Measurements from ENCODE around the gene NADK2. TPM values are rescaled to one million over a fixed set of nuclear protein-coding genes. Genes with fewer than 3 reads are reported as not detected.
"Not testable (repeated sequence)": the region's sequence is repeated elsewhere in the genome, so short reads cannot be mapped to it uniquely, and the experiment has no call there.

The NADK2 gene
- total RNA-seq, 1 donor from 2014 or later = 133 TPM

DNA sequence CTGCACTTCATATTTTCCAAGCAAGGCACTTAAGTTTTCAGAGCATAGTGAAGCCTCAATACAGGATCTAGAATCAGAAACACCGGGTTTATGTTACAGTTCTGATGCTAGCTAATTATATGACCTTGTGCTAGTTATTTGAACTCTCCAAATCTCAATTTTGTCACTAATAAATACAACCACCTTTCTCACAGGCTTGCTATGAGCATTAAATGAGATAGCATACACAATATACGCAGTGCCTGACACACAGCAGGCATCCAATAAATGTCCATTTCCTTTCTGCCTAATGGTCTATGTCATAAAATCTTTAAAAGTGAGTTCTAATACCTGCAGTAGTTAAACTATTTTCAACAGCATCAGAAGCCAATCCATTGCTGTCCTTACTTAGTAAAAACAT is 32.9 kb downstream of the NADK2 start:
- DNase-seq (ENCODE audit: low spot score) = no peak

GRCh38 chr5:36206913-36207312 is 34.8 kb downstream of the NADK2 start:
- DNase-seq (ENCODE audit: low spot score) = peak; percentile 17

DNA sequence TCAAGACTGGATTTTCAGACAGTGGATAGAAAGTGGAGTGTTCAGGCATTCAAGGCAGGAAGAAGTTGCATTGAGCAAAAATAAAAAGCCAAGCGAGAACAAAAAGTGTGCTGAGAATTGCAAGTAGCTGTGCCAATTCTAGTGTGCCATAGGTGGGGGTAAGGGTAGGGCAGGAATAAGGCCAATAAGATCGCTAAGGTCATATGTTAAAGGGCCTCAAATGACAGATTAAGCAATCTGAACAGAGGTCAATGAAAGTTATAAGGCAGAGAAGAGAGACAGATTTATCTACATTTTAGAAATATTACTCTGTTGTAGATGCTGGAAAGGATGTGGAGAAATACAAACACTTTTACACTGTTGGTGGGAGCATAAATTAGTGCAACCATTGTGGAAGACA is 36.4 kb downstream of the NADK2 start:
- DNase-seq (ENCODE audit: low spot score) = no peak

DNA sequence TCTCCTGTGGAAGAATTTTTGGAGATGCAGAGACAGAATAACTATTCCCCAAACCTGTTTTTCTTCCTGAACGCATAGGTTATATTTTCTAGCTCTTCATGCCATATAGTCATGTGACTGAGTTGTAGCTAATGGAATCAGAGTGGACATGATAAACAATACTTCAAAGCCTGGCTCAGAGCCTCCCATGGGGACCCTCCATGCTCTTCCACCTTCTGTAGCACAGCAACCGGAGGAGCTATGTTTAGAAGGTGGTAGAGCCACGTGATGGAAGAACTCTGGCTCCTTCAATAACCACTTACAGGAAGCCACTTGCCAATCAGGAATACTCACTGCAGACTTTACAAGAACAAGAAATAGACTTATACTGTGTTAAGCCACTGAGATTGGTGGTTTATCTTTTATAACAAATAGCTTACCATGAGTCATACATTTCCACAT is 39.2 kb downstream of the NADK2 start:
- no peak for DNase-seq (ENCODE audit: low spot score)

GRCh38 chr5:36200513-36200912 is 41.2 kb downstream of the NADK2 start:
- no peak for DNase-seq (ENCODE audit: low spot score)

GRCh38 chr5:36199620-36200019 is 42.1 kb downstream of the NADK2 start:
- peak; percentile 64 for DNase-seq (ENCODE audit: low spot score)

DNA sequence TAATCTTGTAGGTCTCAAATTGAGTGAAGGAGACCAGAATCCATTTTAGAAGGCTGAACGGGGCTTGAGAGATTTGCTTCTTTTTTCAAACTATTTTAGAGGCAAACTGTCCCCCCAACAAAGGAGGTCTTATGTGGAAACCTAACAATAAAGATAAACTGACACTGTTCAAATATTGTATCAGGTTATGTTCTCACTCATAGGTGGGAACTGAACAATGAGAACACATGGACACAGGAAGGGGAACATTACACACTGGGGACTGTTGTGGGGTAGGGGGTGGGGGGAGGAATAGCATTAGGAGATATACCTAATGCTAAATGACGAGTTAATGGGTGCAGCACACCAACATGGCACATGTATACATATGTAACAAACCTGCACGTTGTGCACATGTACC is 42.9 kb downstream of the NADK2 start:
- not testable (repeated sequence) for DNase-seq (ENCODE audit: low spot score)

- no peak for DNase-seq (ENCODE audit: low spot score)
Observed at GRCh38 chr5:36198281-36198680, 43.4 kb downstream of the NADK2 start.

- no peak for DNase-seq (ENCODE audit: low spot score)
Observed at GRCh38 chr5:36193746-36194145, 48.0 kb downstream of the NADK2 start.

- DNase-seq (ENCODE audit: low spot score) = not testable (repeated sequence)
Observed at GRCh38 chr5:36184408-36184807, 57.3 kb downstream of the NADK2 start.

GRCh38 chr5:36181774-36182173 is 60.0 kb downstream of the NADK2 start:
- DNase-seq (ENCODE audit: low spot score) = no peak

GRCh38 chr5:36180556-36181350 is 61.0 kb downstream of the NADK2 start:
- DNase-seq (ENCODE audit: low spot score) = peak; percentile 18

- no peak for DNase-seq (ENCODE audit: low spot score)
Observed at GRCh38 chr5:36179950-36180349, 61.8 kb downstream of the NADK2 start.

DNA sequence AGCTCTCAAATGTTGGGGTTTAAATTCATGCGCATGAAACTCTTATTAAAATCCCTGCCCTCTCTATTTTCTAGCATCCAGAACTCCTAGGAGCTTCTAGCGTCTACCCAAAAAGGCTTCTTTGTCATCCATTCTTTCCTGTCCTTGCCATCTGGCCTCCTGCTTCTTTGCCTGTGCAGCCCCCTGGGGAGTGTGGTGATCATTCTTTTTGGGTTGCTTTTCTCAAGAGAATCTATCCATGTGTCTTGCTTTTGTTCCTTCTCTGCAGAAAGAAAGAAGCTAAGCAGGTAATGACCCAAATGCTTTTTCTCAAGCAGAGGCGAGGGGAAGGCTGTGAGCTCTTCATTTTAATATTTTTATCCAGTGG is 63.2 kb downstream of the NADK2 start:
- no peak for DNase-seq (ENCODE audit: low spot score)

DNA sequence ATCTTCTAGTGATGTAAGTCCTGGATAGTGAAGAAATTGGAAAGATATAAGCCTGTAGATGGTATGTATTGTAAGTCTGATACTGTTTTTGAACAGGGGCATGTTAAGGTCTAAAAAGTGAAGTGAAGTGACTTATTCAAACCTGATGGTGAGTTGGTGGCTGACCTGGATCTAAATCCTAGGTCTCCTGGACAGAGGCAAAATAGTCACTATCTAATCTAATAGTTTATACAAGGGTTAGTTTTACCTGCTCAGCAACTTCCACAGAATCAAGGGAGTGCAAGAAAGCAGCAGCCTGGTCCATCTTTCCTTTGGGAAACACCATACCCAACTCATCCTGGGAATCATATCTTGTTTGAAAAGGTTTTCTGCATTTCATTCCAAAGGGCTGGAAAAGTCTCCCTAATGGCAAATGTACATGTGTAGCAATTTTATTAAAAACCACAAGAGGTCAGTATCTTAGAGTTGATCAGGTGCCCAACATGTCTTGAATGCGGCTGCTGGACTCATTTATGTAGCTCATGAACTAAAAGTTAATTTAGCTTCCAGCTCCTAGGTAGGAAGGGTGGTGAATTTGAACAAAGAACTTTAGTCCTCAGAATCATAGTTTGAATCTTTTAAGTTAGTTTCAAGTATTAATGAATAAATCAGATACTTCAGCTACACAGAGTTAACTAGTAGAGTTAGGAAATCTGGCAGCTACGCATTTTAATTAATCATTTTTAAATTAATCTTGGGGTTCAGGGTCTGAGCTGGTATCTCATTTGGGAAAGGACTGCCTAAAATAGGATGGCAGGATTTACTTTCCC is 63.8 kb downstream of the NADK2 start:
- peak; percentile 42 for DNase-seq (ENCODE audit: low spot score)

DNA sequence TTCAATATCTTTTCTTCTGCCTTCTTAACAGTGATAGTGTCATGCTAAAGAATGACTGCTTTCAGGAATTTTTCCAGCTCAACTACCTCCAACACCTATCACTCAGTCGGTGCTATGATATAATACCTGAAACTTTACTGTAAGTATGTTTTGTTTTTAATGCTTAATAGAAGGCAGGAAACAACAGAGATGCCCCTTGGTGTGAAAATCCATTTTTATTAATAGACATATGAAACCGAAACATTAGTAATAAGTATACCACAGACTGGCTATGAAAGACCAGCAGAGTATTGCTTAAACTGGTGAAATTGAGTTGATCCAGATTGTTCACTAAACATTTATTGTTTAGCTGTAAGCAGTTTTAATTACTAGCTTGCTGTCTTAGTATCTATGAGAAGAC is 64.6 kb downstream of the NADK2 start:
- no peak for DNase-seq (ENCODE audit: low spot score)

DNA sequence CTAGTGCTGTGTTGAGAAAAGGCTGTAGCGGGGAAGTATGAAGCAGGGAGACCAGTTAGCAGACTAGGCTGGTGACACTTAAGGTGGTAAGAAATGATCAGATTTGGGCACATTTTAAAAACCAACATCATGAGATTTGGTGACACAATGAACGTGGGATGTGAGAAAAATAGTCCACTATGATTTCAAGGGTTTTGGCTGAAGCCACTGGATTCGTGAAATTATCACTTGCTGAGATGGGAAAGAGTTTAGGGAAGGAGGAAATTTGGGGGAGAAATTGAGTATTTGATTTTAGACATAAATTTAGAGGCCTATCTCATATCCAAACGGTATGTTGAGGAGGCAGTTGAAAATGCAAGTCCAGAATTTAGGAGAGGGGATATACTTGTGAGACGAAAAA is 66.7 kb downstream of the NADK2 start:
- DNase-seq (ENCODE audit: low spot score) = no peak

- DNase-seq (ENCODE audit: low spot score) = no peak
Observed at GRCh38 chr5:36174119-36174518, 67.6 kb downstream of the NADK2 start.

DNA sequence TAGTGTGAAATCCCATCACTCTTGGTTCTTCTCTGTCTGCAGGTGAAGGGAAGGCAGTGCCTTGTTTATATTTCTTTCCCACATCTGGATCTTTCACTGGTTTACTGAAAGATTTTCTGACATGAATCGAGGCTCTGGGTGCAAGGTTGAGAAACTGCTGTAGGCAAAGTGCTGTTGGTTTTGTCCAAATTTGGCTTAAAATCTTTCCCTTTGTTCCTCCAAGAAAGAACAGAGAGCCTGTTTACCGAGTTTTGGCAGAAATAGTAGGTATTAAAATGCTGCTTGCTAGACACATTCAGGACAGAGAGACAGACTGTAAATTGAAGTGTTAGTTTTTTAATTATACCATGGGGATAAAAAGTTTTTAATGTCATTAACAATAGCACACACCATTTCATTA is 68.3 kb downstream of the NADK2 start:
- no peak for DNase-seq (ENCODE audit: low spot score)

GRCh38 chr5:36172599-36172998 is 69.1 kb downstream of the NADK2 start:
- DNase-seq (ENCODE audit: low spot score) = no peak

DNA sequence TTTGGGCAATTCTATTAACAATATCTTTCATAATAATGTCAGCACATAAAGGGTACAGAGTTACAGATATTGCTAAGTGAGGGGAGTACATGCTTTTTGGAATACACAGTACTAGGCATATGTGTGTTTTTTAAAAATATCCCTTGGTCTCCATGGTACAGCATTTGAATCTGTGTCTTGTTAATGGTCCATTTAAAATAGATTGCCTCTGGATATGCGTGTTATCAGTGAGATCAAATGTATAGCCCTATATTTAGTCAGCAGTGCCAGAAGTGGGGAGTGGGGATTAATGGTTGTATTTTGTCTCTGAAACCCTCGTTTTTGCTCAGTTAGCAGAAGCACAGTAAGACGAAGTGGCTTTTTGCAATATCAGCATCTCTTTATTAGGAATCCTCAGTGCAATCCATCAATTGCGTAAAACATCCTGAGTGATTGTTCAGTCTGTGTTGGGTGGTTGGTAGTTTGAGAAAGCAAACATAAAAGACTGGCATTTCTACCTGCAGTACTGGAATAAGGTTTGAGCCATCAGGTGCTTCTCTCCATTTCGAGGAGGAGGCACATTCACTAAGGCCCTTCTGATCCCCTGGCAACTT is 70.8 kb downstream of the NADK2 start:
- no peak for DNase-seq (ENCODE audit: low spot score)

GRCh38 chr5:36168737-36169136 is 73.0 kb downstream of the NADK2 start:
- DNase-seq (ENCODE audit: low spot score) = no peak

- DNase-seq (ENCODE audit: low spot score) = no peak
Observed at GRCh38 chr5:36164461-36164860, 77.3 kb downstream of the NADK2 start.

Measured in umbilical cord (tissue), 2 donors.